ENCODE data around the gene ATP8B3.

The ATP8B3 gene

GRCh38 chr19:1847348-1847683 lies 35.2 kb upstream of the ATP8B3 start:
- TF ChIP-seq GATA3 (IDR thresholded peaks at IDR 0.05; ENCODE audit: low read depth, low read length) (no peak), GATA2 (IDR thresholded peaks at IDR 0.05; ENCODE audit: low read depth, low read length) (no peak)

DNA sequence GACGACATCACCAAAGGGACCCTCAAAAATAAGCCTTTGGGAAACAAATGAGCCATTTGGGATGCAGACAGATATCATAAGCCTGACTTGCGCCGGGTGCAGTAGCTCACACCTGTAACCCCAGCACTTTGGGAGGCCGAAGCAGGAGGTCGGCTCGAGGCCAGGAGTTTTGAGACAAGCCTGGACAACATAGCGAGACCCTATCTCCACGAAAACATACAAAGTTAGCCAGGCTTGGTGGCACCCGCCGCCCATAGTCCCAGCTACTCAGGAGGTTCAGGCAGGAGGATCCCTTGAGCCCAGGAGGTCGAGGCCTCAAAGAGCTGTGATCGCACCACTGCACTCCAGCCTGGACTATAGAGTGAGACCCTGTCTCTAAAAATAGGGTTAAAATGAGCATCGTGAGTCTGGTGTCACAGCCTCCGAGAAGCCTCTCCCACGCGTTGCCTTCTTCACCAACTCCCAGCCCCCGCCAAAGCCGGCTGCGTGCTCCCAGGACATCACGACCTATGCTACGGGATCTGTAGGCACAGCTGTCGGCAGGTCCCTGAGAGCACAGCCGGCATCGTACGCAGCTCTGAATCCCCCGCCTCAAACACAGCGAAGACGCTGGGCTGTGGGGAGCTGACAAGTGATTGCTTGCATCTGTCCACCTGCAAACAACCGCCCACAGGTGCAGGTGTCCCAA lies 34.6 kb upstream of the ATP8B3 start:
- TF ChIP-seq GATA2 (IDR thresholded peaks at IDR 0.05; ENCODE audit: low read depth, low read length) (no peak), GATA3 (IDR thresholded peaks at IDR 0.05; ENCODE audit: low read depth, low read length) (no peak)

GRCh38 chr19:1845642-1846041 lies 33.6 kb upstream of the ATP8B3 start:
- TF ChIP-seq GATA2 (IDR thresholded peaks at IDR 0.05; ENCODE audit: low read depth, low read length) (no peak), GATA3 (IDR thresholded peaks at IDR 0.05; ENCODE audit: low read depth, low read length) (no peak)

DNA sequence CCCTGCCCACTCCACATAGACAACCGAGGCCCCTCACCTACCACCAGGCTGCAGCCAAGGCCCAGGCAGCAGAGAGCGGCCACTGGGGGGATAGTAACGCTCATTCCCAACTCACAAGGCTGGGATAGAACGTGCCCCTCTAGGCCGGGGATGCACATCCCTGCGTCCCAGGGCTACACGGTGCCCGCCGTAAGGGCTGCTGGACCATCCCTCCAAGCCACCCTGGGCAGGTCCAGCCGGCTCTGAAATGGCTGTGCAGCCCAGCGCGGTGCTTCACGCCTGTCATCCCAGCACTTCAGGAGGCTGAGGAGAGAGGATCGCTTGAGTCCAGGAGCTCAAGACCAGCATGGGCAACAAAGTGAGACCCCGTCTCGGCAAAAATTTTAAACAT lies 33.0 kb upstream of the ATP8B3 start:
- no peak for TF ChIP-seq GATA3 (IDR thresholded peaks at IDR 0.05; ENCODE audit: low read depth, low read length)
- TF ChIP-seq GATA2 (IDR thresholded peaks at IDR 0.05; ENCODE audit: low read depth, low read length) = no peak

GRCh38 chr19:1844513-1845124 lies 32.5 kb upstream of the ATP8B3 start:
- TF ChIP-seq GATA3 (IDR thresholded peaks at IDR 0.05; ENCODE audit: low read depth, low read length) (no peak), GATA2 (IDR thresholded peaks at IDR 0.05; ENCODE audit: low read depth, low read length) (no peak)

DNA sequence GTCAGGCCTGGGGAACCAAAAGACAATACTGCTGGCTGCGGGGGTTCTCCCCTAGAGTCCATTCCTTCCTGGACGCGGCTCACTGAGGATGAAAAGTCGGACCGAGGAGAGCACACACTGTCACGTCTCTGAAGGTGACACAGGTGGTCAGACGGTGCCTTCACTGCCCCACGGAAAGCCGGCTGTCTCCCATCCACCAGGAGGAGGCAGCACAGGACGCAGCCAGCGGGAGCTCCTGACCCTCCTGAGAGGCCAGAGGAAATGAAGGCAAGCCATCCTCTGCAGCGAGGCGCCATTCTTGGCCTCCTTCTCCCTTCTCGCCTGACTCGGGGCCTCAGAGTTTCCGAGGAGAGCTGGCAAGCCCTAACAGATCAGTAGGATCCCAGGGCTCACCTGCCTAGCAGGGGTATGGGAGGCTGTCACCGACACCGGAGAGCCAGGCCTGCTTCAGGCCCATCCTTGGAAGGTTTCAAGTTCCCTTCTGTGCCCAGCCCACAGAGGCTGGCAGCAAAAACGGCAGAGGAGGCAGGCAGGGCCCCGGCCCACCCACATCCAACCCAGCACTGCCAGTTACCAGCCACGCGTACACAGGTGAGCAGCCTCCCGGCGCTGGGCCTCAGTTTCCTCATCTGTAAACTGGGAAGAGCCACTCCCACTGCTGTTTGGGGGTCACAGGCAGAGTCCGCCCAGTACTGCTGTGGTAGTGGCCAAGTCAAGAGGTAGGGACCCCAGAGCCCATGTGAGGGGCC lies 31.7 kb upstream of the ATP8B3 start:
- TF ChIP-seq GATA2 (IDR thresholded peaks at IDR 0.05; ENCODE audit: low read depth, low read length) (no peak), GATA3 (IDR thresholded peaks at IDR 0.05; ENCODE audit: low read depth, low read length) (no peak)

DNA sequence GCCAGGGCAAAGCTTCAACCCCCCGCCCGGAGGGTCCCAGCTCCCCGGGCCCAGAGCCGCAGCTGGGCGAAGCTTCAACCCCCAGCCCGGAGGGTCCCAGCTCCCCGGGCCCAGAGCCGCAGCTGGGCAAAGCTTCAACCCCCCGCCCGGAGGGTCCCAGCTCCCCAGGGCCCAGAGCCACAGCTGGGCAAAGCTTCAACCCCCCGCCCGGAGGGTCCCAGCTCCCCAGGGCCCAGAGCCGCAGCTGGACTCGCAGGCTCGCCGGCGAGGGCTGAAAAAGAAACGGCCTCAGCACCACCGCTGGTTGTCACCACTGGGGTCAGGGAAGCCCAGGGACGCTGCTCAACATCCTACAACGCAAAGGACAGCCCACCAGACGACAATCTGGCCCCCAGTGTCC lies 31.0 kb upstream of the ATP8B3 start:
- TF ChIP-seq GATA3 (IDR thresholded peaks at IDR 0.05; ENCODE audit: low read depth, low read length) = no peak
- TF ChIP-seq GATA2 (IDR thresholded peaks at IDR 0.05; ENCODE audit: low read depth, low read length) = no peak

DNA sequence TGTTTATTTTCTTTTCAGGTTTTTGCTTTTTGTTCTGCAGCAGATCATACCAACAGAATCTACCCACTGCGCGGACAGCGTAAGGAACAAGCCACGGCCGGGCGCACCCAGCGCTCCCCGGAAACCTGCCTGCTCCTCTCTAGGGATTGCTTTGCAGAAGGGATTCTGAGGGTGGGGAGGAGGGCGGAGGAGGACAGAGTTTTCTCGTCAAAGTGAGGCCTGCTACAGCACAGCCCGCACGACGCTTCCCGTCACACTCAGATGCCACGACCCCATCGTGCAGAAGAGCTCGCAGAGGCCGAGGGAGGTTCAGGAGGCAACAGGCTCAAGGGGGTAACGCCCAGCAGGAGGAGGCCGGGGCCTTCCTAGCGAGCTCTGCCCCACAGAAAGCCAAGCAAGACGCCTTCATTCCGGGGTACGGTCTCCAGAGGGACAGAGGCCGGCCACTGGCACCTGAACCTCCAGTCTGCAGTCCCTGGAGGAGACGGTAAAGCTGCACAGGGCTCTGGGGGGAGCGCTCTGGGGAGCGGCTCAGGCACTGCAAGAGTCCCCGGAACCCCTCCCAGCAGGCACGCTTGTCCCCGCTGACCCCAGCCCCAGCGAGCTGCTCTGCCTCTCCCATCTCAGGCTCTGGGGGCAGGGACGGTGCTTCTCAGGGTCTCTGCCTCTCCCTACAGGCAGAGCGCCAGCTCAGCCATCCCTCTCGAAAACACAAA lies 29.3 kb upstream of the ATP8B3 start:
- no peak for TF ChIP-seq GATA3 (IDR thresholded peaks at IDR 0.05; ENCODE audit: low read depth, low read length)
- TF ChIP-seq GATA2 (IDR thresholded peaks at IDR 0.05; ENCODE audit: low read depth, low read length) = no peak

DNA sequence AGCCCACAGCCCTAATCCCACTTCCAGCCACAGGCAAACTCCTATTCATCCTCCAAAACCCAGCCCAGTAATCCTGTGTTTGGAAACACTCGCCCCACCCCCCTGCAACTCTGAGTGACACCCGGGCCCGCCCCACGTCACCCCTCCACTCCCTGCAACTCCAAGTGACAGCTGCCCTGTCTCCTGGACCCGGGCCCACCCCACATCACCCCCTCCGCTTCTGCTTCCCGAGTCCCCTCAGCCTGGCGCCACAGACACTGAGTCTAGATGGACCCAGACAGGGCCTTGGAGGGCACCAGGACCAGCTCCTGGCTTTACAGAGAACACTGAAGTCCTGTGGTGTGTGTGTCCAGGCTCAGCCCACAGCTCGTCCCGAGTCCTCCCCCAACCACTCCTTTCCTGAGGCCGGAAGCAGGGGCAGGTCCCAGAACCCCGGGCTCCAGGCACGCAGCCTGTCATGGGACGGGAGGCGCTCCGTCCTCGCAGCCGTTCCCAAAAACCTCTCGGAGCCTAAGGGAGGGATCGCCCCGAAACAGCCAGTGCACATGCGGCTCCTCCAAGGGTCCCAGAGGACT lies 28.6 kb upstream of the ATP8B3 start:
- TF ChIP-seq GATA2 (IDR thresholded peaks at IDR 0.05; ENCODE audit: low read depth, low read length) = no peak
- no peak for TF ChIP-seq GATA3 (IDR thresholded peaks at IDR 0.05; ENCODE audit: low read depth, low read length)

DNA sequence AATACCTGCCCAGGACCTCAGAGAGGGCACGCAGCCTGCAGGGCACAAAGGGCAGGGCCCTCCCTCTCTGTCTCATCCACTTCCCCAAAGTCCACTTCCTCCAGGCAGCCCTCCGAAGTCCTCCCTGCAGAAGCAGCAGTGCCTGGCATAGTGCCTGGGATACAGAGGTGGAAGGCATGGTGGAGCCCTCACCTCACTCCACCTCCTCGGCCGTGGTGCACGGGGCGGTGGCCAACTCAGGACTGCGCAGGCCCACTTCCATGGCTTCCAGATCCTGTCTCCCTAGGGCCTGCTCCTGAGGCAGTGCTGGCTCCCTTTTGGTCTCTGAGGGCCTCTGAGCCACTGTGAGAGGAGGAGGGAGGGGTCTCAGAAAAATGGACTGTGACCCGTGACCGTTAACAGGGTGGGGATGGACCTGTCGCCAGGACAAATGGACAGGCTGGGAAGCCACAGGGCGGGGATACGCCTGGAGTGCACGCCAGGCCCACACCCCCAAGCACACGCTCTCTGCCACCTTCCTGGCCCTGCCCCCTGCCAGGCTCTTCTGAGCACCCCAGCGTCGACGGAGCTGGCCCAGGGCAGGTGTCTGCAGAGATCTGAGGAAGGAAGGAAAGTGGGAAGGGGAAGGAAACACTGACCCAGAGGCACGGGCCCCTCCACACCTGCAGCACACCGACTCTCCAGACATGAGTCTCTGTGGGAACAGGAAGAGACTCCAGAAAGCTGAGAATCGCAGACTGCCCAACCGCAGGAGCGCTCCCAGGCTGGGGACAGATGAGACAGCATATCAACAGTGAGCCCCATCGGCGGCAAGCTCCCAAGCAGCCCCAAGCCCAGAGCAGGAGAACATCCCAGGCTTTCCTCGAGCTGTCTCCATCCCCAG lies 27.8 kb upstream of the ATP8B3 start:
- TF ChIP-seq GATA3 (IDR thresholded peaks at IDR 0.05; ENCODE audit: low read depth, low read length) = no peak
- TF ChIP-seq GATA2 (IDR thresholded peaks at IDR 0.05; ENCODE audit: low read depth, low read length) = no peak

GRCh38 chr19:1837625-1838105 lies 25.6 kb upstream of the ATP8B3 start:
- TF ChIP-seq GATA2 (IDR thresholded peaks at IDR 0.05; ENCODE audit: low read depth, low read length) (no peak), GATA3 (IDR thresholded peaks at IDR 0.05; ENCODE audit: low read depth, low read length) (no peak)

DNA sequence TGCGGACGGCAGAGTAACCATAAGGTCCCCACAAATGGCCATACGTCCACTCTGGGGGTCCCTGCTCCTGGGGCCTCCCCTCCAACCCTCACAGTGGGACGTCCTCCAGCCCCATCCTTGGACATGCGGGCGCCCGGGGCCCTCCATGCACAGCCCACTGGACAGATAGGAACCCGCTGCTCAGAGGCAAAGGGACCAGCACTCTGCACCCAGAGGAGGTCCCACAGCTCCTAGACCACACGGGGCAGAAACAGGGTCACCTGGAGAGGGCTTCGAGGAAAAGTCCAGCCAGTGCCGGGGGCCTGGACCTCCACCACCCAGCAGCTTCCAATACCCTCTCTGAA lies 25.1 kb upstream of the ATP8B3 start:
- no peak for TF ChIP-seq GATA2 (IDR thresholded peaks at IDR 0.05; ENCODE audit: low read depth, low read length)
- TF ChIP-seq GATA3 (IDR thresholded peaks at IDR 0.05; ENCODE audit: low read depth, low read length) = no peak

Measured in SH-SY5Y (cell line).